Hippocampal formation (tissue), 2 donors: ENCODE data around the gene PER2.
A peak's percentile ranks its signal among the peaks of the same experiment; 100 is the strongest.

ENCODE experiments used
- DNase-seq, 2 donors: peaks; one replicate each; lab custom pipeline; 2025; lab: John Stamatoyannopoulos, UW

The PER2 gene

DNA sequence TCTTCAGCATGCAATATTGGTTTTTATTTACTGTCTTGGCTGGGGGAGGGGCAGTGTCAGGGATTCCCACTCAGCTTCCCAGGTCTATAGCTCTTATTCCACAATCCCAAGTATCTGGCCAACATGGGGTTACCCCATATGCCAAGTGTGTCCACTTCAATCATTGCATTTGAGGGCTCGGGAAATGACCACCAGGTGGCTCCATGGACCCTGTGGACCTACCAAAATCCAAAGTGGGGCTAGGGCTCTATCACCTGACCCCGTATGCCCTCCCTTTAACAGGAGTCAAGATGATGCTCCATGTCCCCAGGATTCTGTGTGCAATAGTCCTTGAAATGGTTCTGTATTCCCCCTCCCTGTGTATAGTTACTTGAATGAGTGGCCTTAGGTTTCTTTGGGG, 19.8 kb upstream of the PER2 start:
- DNase-seq, result no peak

DNA sequence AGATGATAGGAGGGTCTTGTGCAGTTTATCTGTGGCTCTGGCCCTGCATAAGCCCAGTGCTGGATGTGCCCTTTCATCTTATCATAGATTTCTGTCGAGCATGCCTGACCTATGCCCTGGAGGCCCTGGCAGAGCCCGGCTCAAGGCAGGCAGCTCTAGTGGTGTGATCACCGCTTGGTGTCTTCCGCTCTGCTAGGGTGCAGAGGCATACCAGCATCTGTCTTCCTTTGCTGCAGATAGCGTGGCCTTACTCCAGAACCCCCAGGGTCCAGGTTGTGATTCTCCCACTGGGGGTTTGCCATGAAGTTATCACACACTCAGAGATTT, 18.2 kb upstream of the PER2 start:
- no peak for DNase-seq

DNA sequence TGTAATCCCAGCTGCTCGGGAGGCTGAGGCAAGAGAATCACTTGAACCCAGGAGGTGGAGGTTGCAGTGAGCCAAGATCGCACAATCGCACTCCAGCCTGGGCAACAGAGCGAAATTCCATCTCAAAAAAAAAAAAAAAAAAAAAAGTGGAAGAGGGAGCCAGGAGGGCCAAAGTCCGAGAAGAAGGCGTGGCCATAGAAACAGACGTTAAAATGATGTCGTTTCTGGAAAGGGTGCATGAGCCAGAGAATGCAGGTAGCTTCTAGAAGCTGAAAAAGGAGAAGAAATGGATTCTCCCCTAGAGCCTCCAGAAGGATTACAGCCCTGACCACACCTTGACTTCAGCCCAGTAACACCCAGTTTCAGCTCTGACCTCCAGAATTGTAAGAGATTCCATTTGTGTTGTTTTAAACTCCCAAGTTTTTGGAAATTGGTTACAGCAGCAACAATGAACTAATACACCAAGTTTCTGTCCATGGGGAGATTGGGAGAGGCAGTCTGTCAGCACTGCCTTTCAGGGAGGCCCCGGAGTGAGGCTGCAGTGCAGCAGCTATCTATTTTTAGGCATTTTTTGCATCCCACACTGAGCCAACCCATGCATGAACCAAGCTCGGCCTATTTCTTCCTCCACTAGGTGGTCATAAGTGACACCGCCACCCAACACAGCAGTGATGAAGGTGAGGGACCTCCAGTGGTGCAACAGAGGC, 17.7 kb upstream of the PER2 start:
- DNase-seq, result no peak

DNA sequence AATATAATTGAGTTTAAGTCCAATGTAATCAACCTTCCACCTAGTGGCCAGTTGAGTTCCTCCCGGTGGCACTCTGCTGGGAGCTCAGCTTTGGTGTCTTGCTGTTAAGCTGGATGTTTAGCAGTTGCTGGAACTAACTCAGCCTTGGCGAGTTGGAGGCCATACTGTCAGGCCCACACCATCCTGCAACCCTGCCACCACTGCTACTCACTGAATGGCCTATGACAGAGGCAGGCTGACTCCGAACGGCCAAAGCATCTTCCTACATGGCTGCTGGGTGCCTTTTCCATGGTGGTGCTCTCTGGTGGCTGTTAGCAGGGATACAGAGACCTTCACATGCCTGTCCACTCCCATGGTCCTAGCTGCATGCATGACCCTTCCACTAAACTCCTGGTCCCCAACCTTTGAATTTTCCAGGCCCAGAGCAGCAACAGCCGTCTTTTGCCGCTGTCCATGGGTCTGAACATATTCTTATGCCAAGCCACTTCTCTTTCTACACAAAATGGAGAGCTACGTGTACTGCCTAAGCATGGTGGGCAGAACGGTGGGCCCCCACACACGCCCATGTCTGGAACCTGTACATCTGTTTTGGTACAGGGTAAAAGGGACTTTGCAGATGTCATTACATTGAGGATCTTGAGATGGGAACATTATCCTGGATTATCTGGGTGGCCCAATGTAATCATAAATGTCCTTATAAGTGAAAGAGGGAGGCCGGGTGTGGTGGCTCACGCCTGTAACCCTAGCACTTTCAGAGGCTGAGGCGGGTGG, 16.9 kb upstream of the PER2 start:
- DNase-seq, result no peak

DNA sequence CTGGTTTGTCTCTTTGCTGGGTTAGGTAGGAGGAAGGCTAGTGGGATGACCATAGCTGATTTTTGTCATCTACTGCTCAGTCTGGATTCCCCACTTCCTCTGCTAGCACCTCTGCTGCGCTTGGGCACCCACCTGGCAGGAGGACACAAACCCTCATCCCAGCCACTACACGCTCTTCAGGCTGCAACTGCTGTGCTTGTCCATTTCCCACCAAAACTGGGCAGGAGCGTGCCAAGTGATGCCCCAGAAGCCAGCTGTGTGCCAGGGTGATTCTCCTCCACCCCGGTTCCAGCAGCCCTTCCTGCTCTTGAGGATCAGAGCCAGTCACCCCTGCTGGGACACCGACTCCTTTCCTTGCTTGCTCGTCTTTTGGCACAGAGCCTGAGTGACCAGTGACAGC, 15.7 kb upstream of the PER2 start:
- no peak for DNase-seq

DNA sequence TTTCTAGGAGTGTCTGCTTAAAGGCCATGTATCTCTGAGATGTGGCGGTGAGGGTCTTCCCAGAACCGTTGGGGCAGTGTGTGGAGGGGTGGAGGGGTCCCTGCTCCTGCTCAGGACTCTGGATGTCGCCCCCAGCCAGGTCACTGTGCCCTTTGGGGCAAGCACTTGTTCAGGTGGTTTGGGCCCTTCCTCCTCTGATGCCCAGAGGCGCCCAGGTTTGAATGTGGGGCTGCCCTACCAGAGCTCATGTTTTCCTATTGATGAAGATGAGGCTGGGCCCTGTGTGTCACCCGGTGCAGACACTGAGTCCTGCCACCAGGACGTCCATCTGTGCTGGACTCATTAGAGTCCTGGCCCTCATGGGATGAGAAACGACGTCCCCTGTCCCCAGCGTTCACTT, 14.3 kb upstream of the PER2 start:
- DNase-seq, result no peak

DNA sequence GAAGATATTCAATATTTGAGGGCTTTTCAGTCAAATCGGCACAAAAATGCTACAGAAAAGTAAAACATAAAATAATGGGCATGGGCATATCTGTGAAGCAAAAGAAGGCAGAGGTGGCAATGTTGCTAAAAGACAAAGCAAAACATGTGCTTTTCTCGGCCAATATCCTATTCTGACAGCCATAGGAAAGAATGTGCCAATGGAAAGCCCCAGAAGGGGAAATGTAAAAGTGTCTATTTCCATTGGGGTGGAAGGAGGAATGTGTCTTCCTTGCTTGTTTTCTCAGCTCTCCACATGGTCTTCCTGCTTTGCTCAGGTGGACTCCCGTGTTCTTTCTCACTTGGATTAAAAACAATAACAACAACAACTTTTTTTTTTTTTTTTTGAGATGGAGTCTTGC, 13.7 kb upstream of the PER2 start:
- DNase-seq, result no peak

DNA sequence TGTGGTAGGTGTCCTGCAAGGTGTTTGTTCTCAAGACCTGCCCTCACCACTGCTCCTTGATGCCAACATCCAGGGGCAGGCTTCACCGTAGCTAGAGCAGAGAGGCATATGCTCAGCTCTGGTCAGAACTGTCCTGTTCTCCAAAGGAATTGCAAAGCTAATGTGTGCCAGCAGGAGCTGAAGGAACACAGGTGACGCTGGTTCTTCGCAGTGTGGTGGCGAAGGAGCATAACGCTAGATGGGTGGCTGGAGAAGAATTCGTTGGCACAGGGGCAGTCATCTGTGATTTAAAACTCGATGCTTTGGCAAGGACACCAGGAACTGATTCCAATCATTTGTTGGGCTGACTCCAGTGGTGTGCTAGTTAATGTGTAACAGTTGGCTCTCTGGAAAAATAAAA, 11.4 kb upstream of the PER2 start:
- no peak for DNase-seq

DNA sequence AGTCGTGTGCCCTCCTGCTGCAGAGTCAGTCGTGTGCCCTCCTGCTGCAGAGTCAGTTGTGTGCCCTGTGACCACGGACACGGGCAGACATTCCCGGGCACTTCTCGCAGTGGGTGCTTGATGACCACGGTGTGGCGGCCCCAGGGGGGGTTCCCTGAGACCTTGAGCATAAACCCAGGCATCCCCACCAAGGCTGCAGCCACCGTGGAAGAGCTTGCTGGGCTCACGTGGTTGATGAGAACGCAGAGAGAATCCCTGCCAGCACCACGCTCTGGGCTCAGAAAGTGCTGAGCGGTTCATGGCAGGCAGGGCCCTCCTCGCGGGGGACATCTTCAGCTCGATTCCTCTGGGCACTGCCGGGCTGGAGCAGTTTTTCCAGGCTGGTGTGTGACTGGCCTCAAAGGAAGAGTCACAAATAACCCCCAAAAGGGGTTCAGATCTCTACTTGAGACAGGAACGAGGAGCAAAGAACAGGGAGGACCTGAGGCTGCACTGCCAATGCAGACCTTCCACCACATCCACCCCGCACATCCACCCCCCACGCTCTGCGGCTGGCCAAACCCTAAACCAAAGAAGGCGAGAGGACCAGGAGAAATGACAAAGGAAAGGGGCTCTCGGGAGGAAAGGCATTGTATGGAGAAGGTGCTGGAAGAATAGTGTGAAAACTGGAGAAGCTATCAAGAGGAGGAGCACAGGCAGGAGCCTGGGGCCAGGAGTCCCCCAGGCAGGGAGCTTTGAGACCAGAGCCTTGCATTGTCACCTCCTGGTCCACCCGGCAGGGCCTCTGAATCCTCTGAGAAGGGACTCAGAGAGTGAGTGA, 8.4 kb upstream of the PER2 start:
- no peak for DNase-seq

DNA sequence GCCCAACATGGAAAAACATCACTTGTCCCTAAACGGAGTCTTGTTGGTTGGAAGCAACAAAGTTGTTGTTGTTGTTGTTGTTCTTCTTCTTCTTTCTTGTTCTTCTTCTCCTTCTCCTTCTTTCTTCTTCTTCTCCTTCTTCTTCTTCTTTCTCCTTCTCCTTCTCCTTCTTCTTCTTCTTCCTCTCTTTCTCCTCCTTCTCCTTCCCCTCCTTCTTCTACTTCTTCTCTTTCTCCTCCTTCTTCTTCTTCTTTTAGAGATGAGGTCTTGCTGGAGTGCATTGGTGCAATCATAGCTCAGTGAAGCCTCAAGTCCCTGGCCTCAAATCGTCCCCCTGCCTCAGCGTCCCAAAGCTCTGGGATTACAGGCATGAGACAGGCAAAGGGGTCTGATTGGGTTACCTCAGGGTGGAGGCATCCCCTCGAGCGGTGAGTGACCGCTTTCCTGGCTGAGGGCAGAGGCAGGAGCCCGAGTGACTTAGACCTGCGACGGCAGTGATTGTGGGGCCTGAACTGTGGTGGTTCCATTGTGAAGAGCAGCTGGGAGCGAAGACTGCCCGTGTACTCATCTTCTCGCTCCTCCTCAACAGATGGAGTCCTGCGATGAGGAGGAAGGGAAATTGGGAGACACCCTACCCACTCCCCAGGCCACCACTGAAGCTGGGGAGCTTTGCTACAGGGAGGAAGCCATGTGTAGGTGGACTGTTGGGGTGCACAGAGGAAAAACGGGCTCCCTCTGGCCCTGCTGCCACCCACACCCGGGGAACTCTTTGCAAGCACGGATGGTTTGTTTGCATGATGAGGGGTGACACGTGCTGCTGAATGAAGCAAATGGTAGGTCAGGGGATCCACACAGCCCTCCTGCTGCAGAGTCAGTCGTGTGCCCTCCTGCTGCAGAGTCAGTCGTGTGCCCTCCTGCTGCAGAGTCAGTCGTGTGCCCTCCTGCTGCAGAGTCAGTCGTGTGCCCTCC, 7.0 kb upstream of the PER2 start:
- no peak for DNase-seq

DNA sequence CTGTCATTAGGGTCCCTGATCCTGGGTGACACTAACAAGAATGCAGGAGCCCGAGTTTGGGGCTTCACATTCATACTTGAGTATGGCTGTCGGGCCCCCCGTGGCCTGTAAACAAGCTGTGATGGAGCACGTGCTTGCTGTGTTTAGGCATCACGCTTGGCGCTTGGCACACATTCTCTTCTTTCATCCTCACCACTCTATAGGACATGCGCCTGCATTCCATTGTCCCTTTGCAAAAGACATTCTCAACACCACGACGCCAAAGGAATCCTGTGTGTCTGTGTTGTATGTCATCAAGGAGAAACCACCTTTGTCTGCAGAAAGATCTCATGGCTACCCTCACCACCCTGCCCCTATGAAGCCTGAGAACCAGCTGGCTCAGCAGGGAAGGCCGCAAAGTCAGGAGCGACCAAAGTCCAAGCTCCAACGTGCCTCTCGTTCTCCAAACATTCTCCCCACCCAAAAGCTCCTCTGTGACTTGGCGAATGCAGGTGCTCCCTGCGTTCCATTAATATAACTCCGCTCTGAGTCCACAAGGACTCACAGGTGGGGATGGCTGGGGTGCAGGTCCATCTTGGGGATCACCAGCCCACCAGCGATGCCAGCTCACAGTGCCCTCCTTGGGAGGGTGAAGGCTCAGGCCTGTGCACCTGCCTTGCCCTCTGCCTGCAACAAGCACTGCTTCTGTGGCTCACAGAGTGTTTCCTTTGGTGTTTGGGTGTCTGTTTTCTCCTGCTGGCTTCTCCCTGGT, 6.2 kb upstream of the PER2 start:
- no peak for DNase-seq

DNA sequence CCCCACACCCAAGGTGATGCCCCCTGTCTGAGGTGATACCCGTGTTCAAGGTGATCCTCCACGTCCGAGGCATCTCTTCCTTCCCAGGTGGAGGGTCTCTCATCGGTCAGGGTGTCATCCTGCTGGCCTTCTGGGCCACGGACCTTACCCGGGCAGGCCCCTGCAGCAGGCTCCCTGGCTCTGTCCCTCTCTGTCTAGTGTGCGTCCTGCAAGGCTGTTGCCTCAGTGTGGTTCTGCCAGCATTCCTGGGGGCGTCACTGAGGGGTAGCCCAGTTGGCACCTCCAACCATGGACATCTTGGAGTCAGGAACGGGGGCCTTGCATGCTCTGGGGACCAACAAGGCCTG, 5.6 kb upstream of the PER2 start:
- no peak for DNase-seq

DNA sequence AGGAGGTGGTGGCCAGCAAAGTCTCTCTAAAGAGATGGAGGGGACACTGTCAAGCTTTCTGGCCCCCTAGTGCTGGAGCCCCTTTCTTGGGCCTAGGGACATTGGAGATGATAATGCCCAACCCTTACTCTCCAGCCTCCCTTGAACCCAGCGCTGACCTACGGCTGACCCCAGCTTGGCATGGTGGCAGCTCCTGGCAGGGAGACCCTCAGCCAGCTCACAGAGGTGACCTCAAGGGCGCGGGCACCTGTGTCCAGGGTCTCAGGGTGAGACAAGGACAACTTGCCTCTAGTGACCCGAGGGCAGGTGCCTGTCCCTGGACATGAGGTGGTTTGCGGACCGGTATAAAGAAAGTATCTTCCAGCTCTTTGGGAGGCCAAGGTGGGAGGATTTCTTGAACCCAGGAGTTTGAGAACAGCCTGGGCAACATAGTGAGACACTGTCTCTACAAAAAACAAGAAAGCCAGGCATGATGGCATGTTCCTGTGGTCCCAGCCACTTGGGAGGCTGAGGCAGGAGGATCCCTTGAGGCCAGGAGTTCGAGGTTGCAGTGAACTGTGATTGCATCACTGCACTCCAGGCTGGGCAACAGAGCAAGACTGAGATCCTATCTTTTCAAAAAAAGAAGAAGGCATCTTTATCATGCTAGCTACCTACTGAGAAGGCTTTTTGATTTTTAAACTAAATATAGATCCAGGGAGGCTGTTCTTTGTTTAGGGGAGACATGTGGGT, 3.3 kb upstream of the PER2 start:
- no peak for DNase-seq

DNA sequence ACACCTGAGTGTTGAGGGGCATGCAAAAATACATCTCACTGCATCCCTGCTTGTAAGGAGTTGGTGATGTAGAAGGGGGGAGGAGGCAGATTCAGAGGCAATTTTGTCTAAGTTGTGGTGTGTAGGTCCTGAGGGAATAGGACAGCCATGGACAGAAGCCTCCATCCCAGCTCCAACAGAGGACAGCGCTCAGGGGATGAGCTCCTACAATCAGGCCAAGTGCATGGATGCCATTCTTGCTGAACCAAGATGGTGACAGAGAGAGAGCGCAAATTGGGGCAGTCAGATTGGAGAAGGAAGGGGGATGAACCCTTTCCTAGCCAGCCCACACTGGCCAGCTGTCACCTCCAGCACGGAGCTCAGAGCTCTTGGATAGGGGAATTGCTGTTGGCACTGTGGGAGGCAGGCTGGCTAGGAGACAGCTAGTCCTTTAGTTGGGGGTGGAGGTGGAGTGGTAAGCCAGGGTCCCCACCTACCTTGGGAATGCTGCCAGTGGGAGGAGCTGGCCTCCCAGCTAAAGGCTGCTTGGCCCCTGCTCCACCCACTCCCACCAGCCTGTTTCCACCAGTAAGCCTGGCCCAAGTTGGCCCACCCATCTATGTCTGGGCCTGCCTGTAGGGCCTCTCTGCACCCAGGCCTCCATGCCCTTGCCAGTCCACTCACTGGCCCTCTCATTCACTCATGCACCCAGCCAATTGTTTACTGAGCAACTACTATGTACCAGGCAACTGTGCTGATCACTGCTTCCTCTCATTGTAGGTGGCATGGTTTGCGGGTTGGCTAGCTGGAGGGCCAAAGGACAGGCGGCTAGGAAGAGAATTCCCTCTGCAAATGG, 2.5 kb upstream of the PER2 start:
- DNase-seq, result no peak

DNA sequence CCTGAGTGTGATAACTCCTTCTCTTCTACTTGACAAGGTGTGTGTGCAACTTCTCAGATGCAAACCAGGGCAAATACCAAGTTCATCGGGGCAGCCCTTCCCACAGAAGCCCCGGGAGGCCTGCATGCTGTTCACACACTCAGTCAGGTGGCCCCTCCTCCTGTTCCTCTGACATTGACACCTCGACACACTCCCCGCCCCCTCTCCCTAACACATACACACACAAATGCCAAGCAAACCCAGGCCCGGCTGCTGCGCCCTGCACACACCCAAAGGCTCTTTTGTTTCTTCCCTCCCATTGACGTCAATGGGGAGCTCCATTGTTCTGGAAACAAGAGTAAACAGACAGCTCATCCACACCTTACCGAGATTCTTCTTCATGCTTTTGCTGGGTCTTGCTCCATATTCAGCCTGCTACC, 1.7 kb upstream of the PER2 start:
- DNase-seq, result peak in 1 of 2 donors; percentile 24

DNA sequence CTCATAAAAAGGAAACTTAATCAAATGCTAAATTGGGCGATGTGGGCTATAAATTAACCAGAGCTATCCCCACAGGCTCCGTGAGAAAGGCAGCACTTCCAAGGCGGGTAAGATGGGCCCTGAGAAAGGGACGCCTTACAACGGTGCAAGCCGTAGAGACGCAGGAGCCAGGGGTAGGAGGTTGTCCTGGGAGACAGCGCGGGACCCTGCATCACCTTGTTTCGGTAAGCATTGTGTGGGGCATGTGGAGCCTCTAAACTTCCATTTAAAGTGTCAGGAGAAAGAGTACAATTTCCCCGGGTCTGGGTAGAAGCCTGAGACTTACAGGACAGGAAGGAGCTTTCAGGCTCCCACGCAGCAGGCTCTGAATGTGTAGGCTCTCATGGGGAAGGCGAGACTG, 1.2 kb upstream of the PER2 start:
- no peak for DNase-seq

DNA sequence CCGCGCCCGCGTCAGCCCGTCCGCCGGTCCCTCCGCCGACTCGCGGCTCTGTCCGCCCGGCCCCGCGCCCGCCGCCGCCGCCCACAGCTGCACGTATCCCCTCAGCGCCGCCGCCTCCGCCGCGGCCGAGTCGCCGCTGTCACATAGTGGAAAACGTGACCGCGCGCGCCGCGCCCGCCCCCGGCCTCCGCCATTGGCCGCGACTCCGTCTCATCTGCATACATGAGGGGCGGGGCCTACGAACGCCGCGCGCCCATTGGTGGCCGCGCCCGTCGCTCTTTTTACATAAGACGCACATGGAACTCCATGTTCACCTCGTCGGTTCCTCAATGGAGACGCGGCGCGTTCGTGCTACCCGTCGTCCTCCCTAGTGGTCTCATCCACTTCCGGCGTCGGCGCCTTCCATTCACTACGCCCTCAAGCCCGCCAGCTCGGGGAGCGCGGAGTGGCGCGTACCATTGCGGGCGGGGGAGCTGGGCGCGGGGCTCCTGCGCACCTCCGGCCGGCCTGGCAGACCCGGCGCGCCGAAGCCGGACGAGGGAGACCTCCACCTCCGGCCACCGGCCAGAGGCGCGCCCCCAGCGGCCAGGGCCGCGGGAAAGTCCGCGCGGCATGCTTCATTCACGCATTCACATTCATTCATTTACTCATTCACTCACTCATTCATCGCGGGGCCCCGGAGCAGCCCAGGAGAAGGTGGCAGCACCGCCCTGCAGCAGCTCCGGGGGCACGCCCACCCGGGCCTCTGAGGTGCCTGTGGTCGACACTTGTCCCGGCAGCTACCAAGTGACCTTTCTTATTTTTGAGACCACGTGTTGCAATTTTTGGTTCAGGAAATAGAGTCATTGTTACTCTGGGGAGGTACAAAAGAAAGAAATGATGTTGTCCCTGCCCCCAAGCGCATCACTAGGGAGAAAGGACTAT, 502 bp upstream of the PER2 start:
- peak; percentile 94 for DNase-seq

DNA sequence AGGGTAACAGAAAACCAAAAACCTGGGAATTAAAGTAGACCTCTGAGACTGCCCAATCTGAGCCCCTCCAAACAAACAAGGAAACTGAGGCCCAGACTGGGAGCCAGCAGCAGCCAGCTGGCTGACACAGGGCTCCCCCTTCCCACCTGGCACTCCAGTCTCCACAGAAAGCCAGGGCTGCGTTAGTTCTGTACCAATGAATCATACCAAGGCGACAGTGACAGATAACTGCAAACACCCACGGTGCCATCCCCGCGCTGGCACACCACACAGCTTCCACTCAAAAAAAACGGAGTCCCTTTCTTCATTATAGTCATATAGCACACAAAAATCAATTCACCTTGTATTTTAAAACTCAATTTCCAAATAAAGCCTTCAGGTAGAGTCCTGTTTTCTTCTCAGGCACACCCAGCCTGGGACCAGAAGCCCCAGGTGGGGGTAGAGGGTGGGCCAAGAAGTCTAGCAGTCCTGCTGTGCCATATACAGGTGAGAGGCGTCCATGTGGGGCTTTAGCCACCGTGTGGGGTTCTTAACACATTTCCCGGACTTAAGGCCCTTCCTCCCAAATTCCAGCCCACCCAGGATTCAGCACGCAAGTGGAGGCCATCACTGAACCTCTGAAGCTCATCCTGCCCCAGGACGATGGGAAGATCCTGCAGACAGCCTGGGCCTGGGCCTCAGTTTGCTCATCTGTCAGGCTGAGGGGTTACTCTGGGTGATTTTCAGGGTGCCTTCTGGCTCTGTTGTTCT, 1.2 kb downstream of the PER2 start:
- DNase-seq, result no peak
